Stimulated activated naive CD8-positive, alpha-beta T cell treated with anti-CD3 and anti-CD28 coated beads, Interleukin-15, amount 100 ng/mL, for 72 hours (primary cell): ENCODE data around the gene KRT80.

Experiments used
- ATAC-seq: fragments of 150-1000 bp; cut with Tn5 transposase; 2 replicates; pipeline ENCODE4 v1.10.0; 2021; ENCODE audit warnings: mild to moderate bottlenecking, moderate library complexity
- DNase-seq, 2 donors: peaks; one replicate each; pipeline ENCODE4 v3.0.0; 2021 to 2022
- H3K27ac Mint-ChIP-seq, 2 donors: one replicate each; pipeline ENCODE4 v1.8.0; 2022; ENCODE audit warnings: mild to moderate bottlenecking in 2 of 2, mixed read lengths in 2 of 2, moderate library complexity in 2 of 2
- H3K27me3 Mint-ChIP-seq: one replicate; pipeline ENCODE4 v1.8.0; 2022; ENCODE audit warnings: mixed read lengths
- H3K4me1 Mint-ChIP-seq: one replicate; pipeline ENCODE4 v1.8.0; 2022; ENCODE audit warnings: mild to moderate bottlenecking, mixed read lengths
- H3K4me3 Mint-ChIP-seq, 2 donors: one replicate each; pipeline ENCODE4 v1.8.0; 2022; ENCODE audit warnings: mild to moderate bottlenecking in 2 of 2, mixed read lengths in 2 of 2, moderate library complexity in 1 of 2
- H3K9me3 Mint-ChIP-seq, 2 donors: one replicate each; pipeline ENCODE4 v1.8.0; 2022; ENCODE audit warnings: mixed read lengths in 2 of 2

KRT80 gene

GRCh38 chr12:52232203-52232673 is 40.4 kb upstream of the KRT80 start:
- Mint-ChIP-seq H3K4me3 (no peak overlapping the region), H3K9me3 (no peaks in the 10 kb centered on the region), H3K4me1 (peaks cover 6% of the 10 kb centered on the region), H3K27ac (no peak overlapping the region), H3K27me3 (peaks cover 84% of the 10 kb centered on the region)
- ATAC-seq, result no peak
- no peak for DNase-seq

GRCh38 chr12:52231305-52232202 is 39.7 kb upstream of the KRT80 start:
- DNase-seq (no peak), ATAC-seq (no peak)
- Mint-ChIP-seq H3K27ac (no peak overlapping the region), H3K4me1 (peaks cover 6% of the 10 kb centered on the region), H3K27me3 (peaks cover 91% of the 10 kb centered on the region), H3K4me3 (no peak overlapping the region), H3K9me3 (no peaks in the 10 kb centered on the region)

- H3K4me3 Mint-ChIP-seq, result no peak overlapping the region
- no peak overlapping the region for H3K27ac Mint-ChIP-seq
- ATAC-seq, result no peak
- H3K4me1 Mint-ChIP-seq, result peaks cover 6% of the 10 kb centered on the region
- no peak for DNase-seq
- H3K27me3 Mint-ChIP-seq, result peaks cover 93% of the 10 kb centered on the region
- H3K9me3 Mint-ChIP-seq, result no peaks in the 10 kb centered on the region
These were observed 38.8 kb upstream of the KRT80 start for GRCh38 chr12:52230364-52231281.

- DNase-seq (no peak), ATAC-seq (no peak)
- no peak overlapping the region for H3K4me3 Mint-ChIP-seq
- no peaks in the 10 kb centered on the region for H3K9me3 Mint-ChIP-seq
- no peak overlapping the region for H3K27ac Mint-ChIP-seq
- H3K27me3 Mint-ChIP-seq, result peaks cover 88% of the 10 kb centered on the region
- H3K4me1 Mint-ChIP-seq, result peaks cover 6% of the 10 kb centered on the region
These were observed 38.1 kb upstream of the KRT80 start for GRCh38 chr12:52229836-52230343.

- Mint-ChIP-seq H3K4me3 (no peak overlapping the region), H3K27me3 (peaks cover 88% of the 10 kb centered on the region), H3K4me1 (peaks cover 8% of the 10 kb centered on the region), H3K27ac (no peak overlapping the region), H3K9me3 (no peaks in the 10 kb centered on the region)
- ATAC-seq, result no peak
- DNase-seq, result no peak
These were observed 37.1 kb upstream of the KRT80 start for GRCh38 chr12:52228931-52229330.

- no peak overlapping the region for H3K27ac Mint-ChIP-seq
- no peak overlapping the region for H3K4me3 Mint-ChIP-seq
- peaks cover 88% of the 10 kb centered on the region for H3K27me3 Mint-ChIP-seq
- H3K9me3 Mint-ChIP-seq, result no peaks in the 10 kb centered on the region
- ATAC-seq, result no peak
- peaks cover 7% of the 10 kb centered on the region for H3K4me1 Mint-ChIP-seq
- DNase-seq, result no peak
These were observed 36.6 kb upstream of the KRT80 start for GRCh38 chr12:52228366-52228765.

- H3K27me3 Mint-ChIP-seq, result peaks cover 82% of the 10 kb centered on the region
These were observed 35.9 kb upstream of the KRT80 start for GRCh38 chr12:52227606-52228166.

GRCh38 chr12:52226446-52226845 is 34.6 kb upstream of the KRT80 start:
- Mint-ChIP-seq H3K9me3 (no peaks in the 10 kb centered on the region), H3K4me3 (no peak overlapping the region), H3K27me3 (peaks cover 69% of the 10 kb centered on the region), H3K27ac (no peak overlapping the region), H3K4me1 (peaks cover 16% of the 10 kb centered on the region)
- DNase-seq (no peak), ATAC-seq (no peak)

More at GRCh38 chr12:52227606-52228166, 35.9 kb upstream of the KRT80 start:
- peak overlapping the region in 1 of 2 donors; percentile 79 for H3K27ac Mint-ChIP-seq
- no peaks in the 10 kb centered on the region for H3K9me3 Mint-ChIP-seq
- no peak for ATAC-seq
- H3K4me3 Mint-ChIP-seq, result no peak overlapping the region
- peaks cover 7% of the 10 kb centered on the region for H3K4me1 Mint-ChIP-seq
- no peak for DNase-seq

- H3K9me3 Mint-ChIP-seq, result no peaks in the 10 kb centered on the region
- H3K27ac Mint-ChIP-seq, result no peak overlapping the region
- ATAC-seq (no peak), DNase-seq (no peak)
- H3K4me3 Mint-ChIP-seq, result no peak overlapping the region
- peaks cover 20% of the 10 kb centered on the region for H3K4me1 Mint-ChIP-seq
- peaks cover 69% of the 10 kb centered on the region for H3K27me3 Mint-ChIP-seq
These were observed 33.9 kb upstream of the KRT80 start for GRCh38 chr12:52225752-52226151.

- Mint-ChIP-seq H3K4me1 (peaks cover 20% of the 10 kb centered on the region), H3K9me3 (no peaks in the 10 kb centered on the region), H3K4me3 (no peak overlapping the region), H3K27me3 (peaks cover 66% of the 10 kb centered on the region), H3K27ac (no peak overlapping the region)
- DNase-seq, result no peak
- no peak for ATAC-seq
These were observed 32.3 kb upstream of the KRT80 start for GRCh38 chr12:52224151-52224550.

- peaks cover 20% of the 10 kb centered on the region for H3K4me1 Mint-ChIP-seq
- DNase-seq (no peak), ATAC-seq (no peak)
- H3K27ac Mint-ChIP-seq, result no peak overlapping the region
- H3K9me3 Mint-ChIP-seq, result no peaks in the 10 kb centered on the region
- peaks cover 60% of the 10 kb centered on the region for H3K27me3 Mint-ChIP-seq
- no peak overlapping the region for H3K4me3 Mint-ChIP-seq
These were observed 31.7 kb upstream of the KRT80 start for GRCh38 chr12:52223406-52224039.

- Mint-ChIP-seq H3K27ac (peak overlapping the region in 1 of 2 donors; percentile 21), H3K4me3 (no peak overlapping the region), H3K9me3 (no peaks in the 10 kb centered on the region), H3K4me1 (peaks cover 20% of the 10 kb centered on the region), H3K27me3 (peaks cover 54% of the 10 kb centered on the region)
- no peak for ATAC-seq
- DNase-seq, result no peak
These were observed 30.9 kb upstream of the KRT80 start for GRCh38 chr12:52222692-52223091.

- DNase-seq, result peak; percentile 66 to 85
- peak; percentile 96 for ATAC-seq
- Mint-ChIP-seq H3K27ac (no peak overlapping the region), H3K27me3 (peaks cover 48% of the 10 kb centered on the region), H3K9me3 (no peaks in the 10 kb centered on the region), H3K4me3 (peak overlapping the region in 1 of 2 donors; percentile 21), H3K4me1 (peaks cover 20% of the 10 kb centered on the region)
These were observed 30.2 kb upstream of the KRT80 start for GRCh38 chr12:52221912-52222457.

GRCh38 chr12:52221070-52221781 is 29.4 kb upstream of the KRT80 start:
- H3K4me1 Mint-ChIP-seq, result peaks cover 20% of the 10 kb centered on the region
- no peak for DNase-seq
- no peak for ATAC-seq
- H3K27me3 Mint-ChIP-seq, result peaks cover 40% of the 10 kb centered on the region
- H3K4me3 Mint-ChIP-seq, result no peak overlapping the region
- no peaks in the 10 kb centered on the region for H3K9me3 Mint-ChIP-seq
- H3K27ac Mint-ChIP-seq, result no peak overlapping the region
